H1 (cell line): ENCODE measurements around the gene MAN1C1. TPM values are rescaled to one million over a fixed set of nuclear protein-coding genes. Genes with fewer than 3 reads are reported as not detected.

Source experiments
- ATF3 ChIP-seq: IDR thresholded peaks from 2 replicates; pipeline ENCODE4 v1.6.1; 2011; ENCODE audit warnings: low read depth, mild to moderate bottlenecking, low read length; ENCODE audit not compliant: insufficient read depth
- CREB1 ChIP-seq: IDR thresholded peaks from 2 replicates; pipeline ENCODE4 v1.6.1; 2012; ENCODE audit warnings: inconsistent platforms
- KDM5A ChIP-seq: fragments of 200-600 bp; IDR thresholded peaks from 2 replicates; pipeline ENCODE4 v1.7.1; 2012; ENCODE audit warnings: mild to moderate bottlenecking, low read length, inconsistent platforms, mixed read lengths
- RNF2 ChIP-seq: fragments of 200-900, 300-1000 bp; sonication (generic); IDR thresholded peaks from 2 replicates; pipeline ENCODE4 v1.7.1; 2016; ENCODE audit warnings: borderline replicate concordance, low read depth, mild to moderate bottlenecking, antibody characterized with exemption, low read length; ENCODE audit not compliant: poor library complexity, severe bottlenecking; ENCODE audit errors: missing control alignments
- TAF7 ChIP-seq: optimal IDR thresholded peaks from 2 replicates; pipeline ENCODE3; 2011; ENCODE audit warnings: low read depth, mild to moderate bottlenecking, inconsistent platforms, low read length, moderate library complexity, borderline replicate concordance
- polyA plus RNA-seq, 7 experiments: library from polyadenylated mRNA; depleted of rRNA in 3 of 7; stranded (reverse) in 5 of 7; unstranded in 2 of 7; fragments of >200 nt in 5 of 7; fragments of 200-250 nt in 2 of 7; gene quantifications; 1 replicate in 5 of 7; 2 replicates in 1 of 7; 4 replicates in 1 of 7; pipeline versions ENCODE4 v1.2.1 to v1.2.3, GENCODE V29; 2011 to 2013; ENCODE audit warnings: missing spikeins in 2 of 7, mixed read lengths in 2 of 7
- total RNA-seq: library from RNA; stranded (reverse); fragmentation: NEBNext Ultra II Directional; extraction: Animal tissue kit (Norgen Biotek cat#: 25700); gene quantifications from 2 replicates; pipeline ENCODE4 v1.2.1, GENCODE V29; 2021

The MAN1C1 gene
- total and polyA plus RNA-seq, 2 of the 8 experiments (the other 6 are each of a cell fraction or from before 2014, with no cell fraction given) = 7.8 to 15.2 TPM

- TF ChIP-seq KDM5A (no peak), RNF2 (no peak), TAF7 (no peak), CREB1 (no peak), ATF3 (no peak)
Measured at GRCh38 chr1:25661043-25661815, 44.6 kb downstream of the MAN1C1 start (continued).
